Right lobe of liver (tissue), 6 donors: Measurements from ENCODE around the gene STAG2. TPM values are rescaled to one million over a fixed set of nuclear protein-coding genes. Genes with fewer than 3 reads are reported as not detected.
"Not testable (repeated sequence)": the region's sequence is repeated elsewhere in the genome, so short reads cannot be mapped to it uniquely, and the experiment has no call there.

Experiments
- ATAC-seq, 4 donors: fragments of 200-7000 bp; cut with Tn5 transposase; one replicate each; pipeline ENCODE4 v1.9.1; 2020; ENCODE audit warnings: mild to moderate bottlenecking in 4 of 4, moderate library complexity in 4 of 4
- DNase-seq, 3 donors: peaks; one replicate each; pipeline ENCODE4 v3.0.0-alpha.2; 2020
- H3K27ac ChIP-seq, 3 donors: fragments of 200-600 bp; one replicate each; pipeline ENCODE4 v1.8.0; 2022
- H3K27me3 ChIP-seq, 2 donors: fragments of 200-600 bp; one replicate each; pipeline ENCODE4 v1.8.0; 2022
- H3K36me3 ChIP-seq, 4 donors: fragments of 200-600 bp; sonication (generic) in 1 of 4; one replicate each; pipeline versions ENCODE4 v1.5.1 to v1.8.0; 2017 to 2022; ENCODE audit warnings: control low read depth in 1 of 4
- H3K4me1 ChIP-seq, 4 donors: fragments of 200-600 bp; sonication (generic) in 1 of 4; one replicate each; pipeline versions ENCODE4 v1.5.1 to v1.8.0; 2017 to 2022; ENCODE audit warnings: control low read depth in 1 of 4
- H3K4me3 ChIP-seq, 3 donors: fragments of 200-600 bp; one replicate each; pipeline ENCODE4 v1.8.0; 2022
- H3K9me3 ChIP-seq, 4 donors: fragments of 200-600 bp; sonication (generic) in 1 of 4; one replicate each; pipeline versions ENCODE4 v1.5.1 to v1.8.0; 2017 to 2022; ENCODE audit warnings: control low read depth in 1 of 4
- POLR2A ChIP-seq: fragments of 450-650 bp; IDR thresholded peaks from one replicate; pipeline ENCODE4 v1.6.1; 2017; ENCODE audit warnings: antibody characterized with exemption, mild to moderate bottlenecking
- WGBS: methylation state at CpG from one replicate; pipeline ENCODE4 v1.1.6; 2018; ENCODE audit warnings: low coverage, low lambda C conversion rate; ENCODE audit not compliant: insufficient coverage; ENCODE audit errors: missing lambda C conversion rate; 5-methylcytosine and 5-hydroxymethylcytosine counted together
- intact Hi-C, 2 donors: fragments of 100-400 bp; cut with DNase I; formaldehyde crosslinking; loops; one replicate each; pipeline versions ENCODE4 v1.11.2 to v1.14.1; 2022
- total RNA-seq, 6 experiments: library from RNA; depleted of rRNA in 2 of 6; stranded (reverse); fragments of >200 nt in 2 of 6; fragmentation: NEBNext Ultra II Directional in 3 of 6; extraction: Animal tissue kit (Norgen Biotek cat#: 25700) in 3 of 6; gene quantifications; one replicate each; pipeline versions ENCODE4 v1.1.0 to v1.2.4, GENCODE V29; 2016 to 2023
- TF ChIP-seq, protein P1 (sequence below), 4 donors: fragments of 200-600 bp in 3 of 4; fragments of 450-650 bp in 1 of 4; IDR thresholded peaks; one replicate each; pipeline versions ENCODE4 v1.5.1 to v1.8.0; 2016 to 2022; ENCODE audit warnings: antibody characterized with exemption in 4 of 4, mild to moderate bottlenecking in 2 of 4
- donor health status: DM: no; HTN: yes; CAD: no.
- donor health status: DM: no; HTN: no; CAD: no.
- donor health status: DM: no; HTN: no; CAD: no.
- donor health status: DM: no; HTN: yes; CAD: no.
- donor health status: DM: no; HTN: yes; CAD: no.

Gene STAG2
- total RNA-seq, 6 experiments from 2014 or later = 17.1 to 27.5 (median 23.9) TPM

- intact Hi-C loops = no loop called here
- no peak overlapping the region for H3K27ac ChIP-seq
- WGBS = 83% methylated on average over 3 of the region's 7 CpGs
These were observed 166.0 kb downstream of the STAG2 start for GRCh38 chrX:124127496-124127895.

GRCh38 chrX:124132437-124132836, 170.9 kb downstream of the STAG2 start:
- H3K27ac ChIP-seq, H3K4me3 ChIP-seq, DNase-seq, intact Hi-C loops, H3K36me3 ChIP-seq, H3K4me1 ChIP-seq, H3K9me3 ChIP-seq, H3K27me3 ChIP-seq, ATAC-seq: not testable (repeated sequence)
- 82% methylated on average over 5 of the region's 5 CpGs for WGBS

More at GRCh38 chrX:124127496-124127895, 166.0 kb downstream of the STAG2 start:
- Histone ChIP-seq H3K36me3 (no peaks in the 10 kb centered on the region), H3K4me3 (no peak overlapping the region), H3K9me3 (no peaks in the 10 kb centered on the region), H3K4me1 (no peaks in the 10 kb centered on the region), H3K27me3 (no peaks in the 10 kb centered on the region)
- TF ChIP-seq, protein P1, sequence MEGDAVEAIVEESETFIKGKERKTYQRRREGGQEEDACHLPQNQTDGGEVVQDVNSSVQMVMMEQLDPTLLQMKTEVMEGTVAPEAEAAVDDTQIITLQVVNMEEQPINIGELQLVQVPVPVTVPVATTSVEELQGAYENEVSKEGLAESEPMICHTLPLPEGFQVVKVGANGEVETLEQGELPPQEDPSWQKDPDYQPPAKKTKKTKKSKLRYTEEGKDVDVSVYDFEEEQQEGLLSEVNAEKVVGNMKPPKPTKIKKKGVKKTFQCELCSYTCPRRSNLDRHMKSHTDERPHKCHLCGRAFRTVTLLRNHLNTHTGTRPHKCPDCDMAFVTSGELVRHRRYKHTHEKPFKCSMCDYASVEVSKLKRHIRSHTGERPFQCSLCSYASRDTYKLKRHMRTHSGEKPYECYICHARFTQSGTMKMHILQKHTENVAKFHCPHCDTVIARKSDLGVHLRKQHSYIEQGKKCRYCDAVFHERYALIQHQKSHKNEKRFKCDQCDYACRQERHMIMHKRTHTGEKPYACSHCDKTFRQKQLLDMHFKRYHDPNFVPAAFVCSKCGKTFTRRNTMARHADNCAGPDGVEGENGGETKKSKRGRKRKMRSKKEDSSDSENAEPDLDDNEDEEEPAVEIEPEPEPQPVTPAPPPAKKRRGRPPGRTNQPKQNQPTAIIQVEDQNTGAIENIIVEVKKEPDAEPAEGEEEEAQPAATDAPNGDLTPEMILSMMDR (IDR thresholded peaks at IDR 0.05) = no peak
- no peak for TF ChIP-seq POLR2A
- ATAC-seq = no peak
- DNase-seq = no peak

- intact Hi-C loops = no loop called here
- ATAC-seq (no peak), DNase-seq (no peak)
- no peak for TF ChIP-seq POLR2A
- TF ChIP-seq, protein P1 (IDR thresholded peaks at IDR 0.05) = no peak
- WGBS = 89% methylated on average over 8 of the region's 8 CpGs
- Histone ChIP-seq H3K9me3 (no peaks in the 10 kb centered on the region), H3K27ac (no peak overlapping the region), H3K36me3 (no peaks in the 10 kb centered on the region), H3K4me1 (no peaks in the 10 kb centered on the region), H3K27me3 (no peaks in the 10 kb centered on the region), H3K4me3 (no peak overlapping the region)
These were observed 184.2 kb downstream of the STAG2 start for GRCh38 chrX:124145749-124146148.

DNA sequence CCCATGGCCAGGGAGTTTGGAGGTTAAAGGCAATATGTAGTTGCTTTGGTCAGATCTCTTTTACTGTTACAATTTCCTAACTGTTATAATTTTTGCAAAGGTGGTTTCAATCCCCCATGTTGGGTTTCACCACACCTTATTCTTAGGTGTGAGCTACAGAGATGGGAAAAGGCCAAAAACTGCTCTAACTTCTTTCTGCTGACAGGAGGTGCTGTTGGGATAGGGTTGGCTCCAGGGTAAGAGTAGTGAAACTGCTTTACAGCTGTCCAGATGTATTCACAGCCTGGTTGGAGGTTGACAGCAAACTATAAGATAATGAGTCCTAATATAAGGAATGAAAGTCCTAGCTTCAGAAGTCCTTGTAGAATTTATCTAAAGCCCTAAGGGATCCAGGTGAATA, 189.7 kb downstream of the STAG2 start:
- DNase-seq (no peak), ATAC-seq (no peak)
- TF ChIP-seq, protein P1 (IDR thresholded peaks at IDR 0.05) = no peak
- TF ChIP-seq POLR2A = no peak
- no peaks in the 10 kb centered on the region for H3K27me3 ChIP-seq
- no peaks in the 10 kb centered on the region for H3K36me3 ChIP-seq
- no peaks in the 10 kb centered on the region for H3K9me3 ChIP-seq
- no peak overlapping the region for H3K4me3 ChIP-seq
- no peak overlapping the region for H3K27ac ChIP-seq
- no peaks in the 10 kb centered on the region for H3K4me1 ChIP-seq
- intact Hi-C loops = no loop called here

Other genes starting within 250 kb of the STAG2 start
- 10 to 100 TPM; 24.0 to 39.8 (median 29.6) TPM for gene THOC2, start 228.7 kb upstream of the STAG2 start, total RNA-seq
- 10 to 100 TPM; 15.4 to 28.0 (median 24.7) TPM for gene XIAP, start 101.7 kb upstream of the STAG2 start, total RNA-seq